Measurements from ENCODE around the gene MSL3B.

MSL3B gene

GRCh38 chr2:233831861-233832260, 36.3 kb downstream of the MSL3B start:
- FAIRE-seq: no peak

DNA sequence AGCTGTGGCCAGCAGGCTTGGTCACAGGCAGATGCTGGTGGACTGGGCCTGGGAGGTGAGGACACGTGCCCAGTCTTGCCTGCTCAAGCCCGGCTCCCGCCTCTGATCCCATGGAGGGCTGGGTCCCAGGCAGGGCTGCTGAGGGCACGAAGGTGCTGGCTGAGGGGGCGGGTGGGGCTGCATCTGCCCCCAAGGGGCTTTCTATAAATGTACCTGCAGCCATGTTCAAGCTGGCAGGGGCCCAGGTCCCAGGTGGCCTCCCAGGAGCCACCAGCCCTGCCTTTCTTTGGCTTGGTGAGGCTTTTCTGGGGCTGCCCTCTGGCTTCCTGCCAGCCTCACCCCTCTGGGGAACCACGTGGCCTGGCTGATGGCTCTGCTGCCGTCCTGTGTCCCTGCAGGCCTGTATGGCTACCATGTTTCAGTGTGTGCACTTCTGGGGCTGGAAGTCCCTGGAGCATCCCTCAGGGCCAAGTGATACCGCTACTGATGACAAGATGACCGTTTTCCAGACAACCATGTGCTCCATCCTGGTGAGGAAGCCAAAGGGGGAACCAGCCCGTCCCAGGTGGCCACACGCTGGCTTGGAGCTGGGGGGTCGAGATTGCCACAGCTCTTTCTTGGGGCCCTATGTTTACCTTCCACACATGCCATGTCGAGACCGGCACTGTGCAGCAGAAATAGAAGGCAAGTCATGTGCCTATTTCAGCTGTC, 37.0 kb downstream of the MSL3B start:
- no peak for FAIRE-seq

DNA sequence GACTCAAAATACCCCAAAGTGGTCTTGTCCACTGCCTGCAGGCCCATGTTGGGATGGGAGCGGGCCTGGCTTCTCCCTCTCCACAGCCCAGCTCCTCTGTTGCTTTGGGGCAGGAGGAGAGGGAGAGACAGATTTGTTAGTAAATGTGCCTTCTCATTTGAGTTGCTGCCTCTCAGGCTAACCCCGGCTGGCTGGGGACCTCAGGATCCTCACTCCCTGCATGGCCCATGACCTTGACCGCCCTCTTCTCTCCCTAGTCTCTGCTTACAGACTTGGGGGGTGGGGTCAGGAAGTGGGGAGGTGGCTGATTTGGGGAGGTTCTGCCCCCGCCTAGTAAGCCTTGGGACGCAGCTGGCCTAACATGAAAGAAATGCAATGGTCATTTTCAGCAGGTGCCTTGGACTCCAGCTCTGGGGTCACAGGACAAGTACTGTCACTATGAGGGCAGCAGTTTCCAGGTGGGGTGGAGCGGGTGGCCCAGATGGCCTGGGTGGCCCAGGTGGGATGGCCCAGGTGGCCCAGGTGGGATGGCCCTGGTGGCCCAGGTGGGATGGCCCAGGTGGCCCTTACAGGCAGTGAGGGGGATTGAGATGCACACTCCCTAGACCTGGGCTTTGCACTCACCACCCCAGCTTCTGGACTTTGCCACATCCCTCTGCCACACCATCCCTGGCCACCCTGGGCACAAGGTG, 37.9 kb downstream of the MSL3B start:
- FAIRE-seq: no peak

DNA sequence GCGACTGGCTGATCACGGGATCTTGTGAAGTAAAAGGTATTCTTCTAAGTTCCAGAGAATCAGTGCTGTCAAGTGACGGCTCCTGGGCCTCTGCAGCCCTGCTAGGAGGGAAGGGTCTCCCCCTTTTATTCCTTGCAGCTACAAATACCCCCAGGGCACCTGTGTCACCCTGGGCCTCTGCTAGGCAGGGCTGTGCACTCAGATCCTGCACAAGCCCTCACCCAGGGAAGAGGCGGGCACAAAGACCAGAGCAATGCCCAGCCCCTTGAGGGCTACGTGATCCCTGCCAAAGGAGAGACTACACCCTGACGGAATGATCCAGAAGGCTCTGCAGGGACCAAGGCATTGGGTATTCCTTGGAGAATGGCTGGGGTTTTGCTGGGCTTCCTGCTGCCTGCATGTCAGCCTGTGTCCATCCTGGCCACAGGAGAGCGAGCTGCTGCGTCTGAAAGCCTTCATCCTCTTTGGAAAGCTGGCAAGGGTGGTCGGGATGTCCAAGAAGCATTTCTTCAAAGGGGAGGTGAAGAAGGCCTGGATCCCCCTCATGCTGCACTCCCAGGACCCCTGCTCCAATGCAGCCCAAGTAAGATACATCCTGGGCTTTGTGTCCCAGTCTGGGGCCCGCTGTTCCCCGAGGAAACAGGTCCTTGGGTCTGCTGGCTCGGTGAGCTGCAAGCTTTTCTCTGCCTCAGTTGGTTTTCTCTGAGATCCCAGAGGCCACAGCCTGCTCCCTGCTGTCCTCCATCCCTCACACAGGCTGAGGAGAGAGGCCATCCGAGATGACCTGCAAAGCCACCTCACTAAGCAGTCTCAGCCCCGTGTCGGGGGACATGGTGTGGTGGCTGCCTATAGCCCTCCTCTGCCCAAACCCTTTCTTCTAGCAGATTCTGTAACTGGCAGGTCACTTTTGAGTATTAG, 38.7 kb downstream of the MSL3B start:
- FAIRE-seq: no peak

GRCh38 chr2:233828546-233829192, 39.5 kb downstream of the MSL3B start:
- no peak for FAIRE-seq

DNA sequence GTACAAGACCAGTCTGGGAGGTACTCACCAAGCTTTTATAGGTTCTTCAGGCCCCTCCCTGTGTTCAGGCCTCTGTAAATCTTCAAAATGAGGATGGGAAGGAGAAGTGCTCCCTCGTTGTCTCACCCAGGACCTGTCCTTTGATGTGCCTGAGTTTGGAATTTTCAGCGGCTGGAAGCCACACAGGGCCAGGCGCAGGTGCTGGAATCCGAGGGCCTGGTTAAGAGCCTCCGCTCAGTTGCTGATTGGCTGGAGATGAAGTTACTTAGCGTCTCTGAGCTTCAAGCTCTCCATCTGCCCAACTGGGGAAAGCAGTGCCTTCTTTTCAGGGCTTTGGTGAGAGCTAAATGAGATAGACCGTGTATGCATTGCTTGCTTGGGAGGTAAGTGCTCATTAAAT, 43.8 kb downstream of the MSL3B start:
- FAIRE-seq: no peak

DNA sequence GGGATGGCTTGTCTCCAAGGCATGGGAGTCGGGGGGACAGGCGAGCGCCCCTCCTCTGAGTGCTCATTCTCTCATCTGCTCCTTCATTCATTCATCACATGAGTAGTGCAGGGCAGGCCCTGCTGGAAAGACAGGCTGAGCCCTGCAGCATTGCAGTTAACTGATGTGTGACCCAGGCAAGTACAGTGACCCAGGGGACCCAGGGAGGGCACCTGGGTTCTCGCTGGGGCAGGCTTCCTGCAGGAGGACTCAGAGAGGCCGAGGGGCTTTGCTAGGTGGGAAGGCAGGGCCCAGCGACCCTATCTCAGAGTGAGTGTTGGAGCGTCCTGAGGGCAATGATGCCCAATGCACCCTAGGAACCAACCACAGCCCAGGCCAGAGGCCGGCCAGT, 44.5 kb downstream of the MSL3B start:
- FAIRE-seq: no peak

DNA sequence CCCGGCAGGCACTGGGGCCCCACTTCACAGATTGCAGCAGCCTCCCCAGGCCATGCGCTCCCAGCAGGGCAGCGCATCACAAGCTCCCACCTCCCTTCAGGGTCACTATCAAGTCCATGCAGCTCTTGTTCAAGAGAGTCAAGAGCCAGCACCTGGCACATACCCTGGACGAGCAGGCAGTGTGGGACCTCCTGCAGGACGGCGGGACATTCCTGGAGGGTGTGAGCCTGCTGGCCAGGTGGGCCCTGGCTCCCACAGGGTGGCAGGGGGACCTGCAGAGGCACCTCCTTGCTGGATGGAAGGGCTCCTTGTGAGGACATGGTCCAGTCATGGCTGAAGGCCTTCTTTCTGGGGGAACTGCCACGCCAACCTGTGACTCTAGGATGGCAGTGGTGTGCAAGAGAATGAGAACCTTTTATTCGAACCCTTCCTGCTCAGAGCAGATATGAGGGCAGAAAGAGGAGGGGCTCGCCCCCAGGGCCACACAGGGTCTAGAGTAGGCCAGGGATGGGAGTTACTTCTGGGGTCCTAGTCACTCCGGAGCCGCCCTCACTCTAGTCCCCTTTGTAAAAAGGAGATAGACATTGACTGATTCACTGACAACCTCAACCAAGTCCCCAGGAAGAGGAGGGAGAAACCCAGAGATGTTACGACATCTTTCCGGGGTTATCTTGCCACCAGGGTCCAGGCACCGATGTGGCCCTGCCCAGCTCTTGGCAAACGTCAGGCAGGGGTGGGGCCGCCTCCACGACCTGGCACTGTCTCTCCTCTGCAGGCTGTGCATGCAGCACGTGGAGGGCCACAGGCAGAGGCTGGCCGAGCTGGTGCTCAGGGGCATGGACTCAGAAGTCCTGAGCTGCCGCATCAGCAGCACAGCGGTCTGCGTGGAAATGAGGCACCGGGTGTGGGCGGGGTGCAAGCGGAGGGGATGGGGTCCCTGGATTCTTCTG, 45.1 kb downstream of the MSL3B start:
- FAIRE-seq: no peak

DNA sequence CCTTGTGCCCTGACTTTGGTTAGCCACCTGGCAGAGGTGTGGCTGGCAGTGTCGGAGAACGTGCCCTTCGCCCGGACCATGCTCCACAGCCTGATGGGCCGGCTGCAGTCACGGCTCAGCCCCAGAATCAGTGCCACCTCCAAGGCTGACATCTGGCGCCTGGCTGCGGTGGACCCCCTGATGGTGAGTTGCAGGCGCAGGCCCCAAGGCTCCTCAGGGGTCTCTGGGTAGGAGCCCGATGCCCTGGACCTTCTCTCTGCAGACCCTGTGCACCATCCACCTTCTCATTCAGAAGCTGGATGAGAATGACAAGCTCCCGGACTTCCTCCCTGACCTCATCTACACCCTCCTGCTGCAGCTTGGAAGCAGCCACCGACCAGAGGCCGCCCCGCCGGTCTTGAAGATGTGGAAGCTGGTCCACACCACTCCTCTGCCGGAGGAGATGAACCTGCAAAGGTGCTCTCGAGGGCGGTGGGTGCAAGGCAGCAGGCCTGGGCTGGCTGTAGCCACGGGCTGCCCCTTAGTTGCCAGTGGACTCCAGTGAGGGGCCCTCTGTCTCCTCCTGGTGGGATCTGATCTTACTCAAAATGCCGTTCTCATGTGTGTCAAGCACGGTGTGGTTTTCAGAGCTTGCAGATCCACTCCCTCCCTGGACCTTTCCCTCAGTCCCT, 46.0 kb downstream of the MSL3B start:
- FAIRE-seq: no peak

GRCh38 chr2:233821709-233822100, 46.5 kb downstream of the MSL3B start:
- no peak for FAIRE-seq

GRCh38 chr2:233821196-233821595, 47.0 kb downstream of the MSL3B start:
- no peak for FAIRE-seq

DNA sequence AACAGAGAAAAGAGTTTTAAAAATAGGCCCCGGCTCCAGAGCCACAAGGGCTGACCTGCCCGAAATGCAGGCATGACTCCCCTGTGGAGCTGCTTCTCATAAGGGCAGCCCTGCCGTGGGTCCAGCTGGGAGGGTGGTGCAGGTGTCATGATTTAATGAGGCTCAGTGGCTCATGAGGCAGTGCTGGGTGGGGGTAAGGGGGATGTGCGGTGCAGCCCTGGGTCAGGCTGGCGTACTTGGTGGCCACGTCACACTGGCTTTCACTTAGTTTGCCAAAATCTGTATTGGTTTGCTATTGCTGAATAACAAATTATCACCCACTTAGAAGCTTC, 47.4 kb downstream of the MSL3B start:
- FAIRE-seq: no peak

DNA sequence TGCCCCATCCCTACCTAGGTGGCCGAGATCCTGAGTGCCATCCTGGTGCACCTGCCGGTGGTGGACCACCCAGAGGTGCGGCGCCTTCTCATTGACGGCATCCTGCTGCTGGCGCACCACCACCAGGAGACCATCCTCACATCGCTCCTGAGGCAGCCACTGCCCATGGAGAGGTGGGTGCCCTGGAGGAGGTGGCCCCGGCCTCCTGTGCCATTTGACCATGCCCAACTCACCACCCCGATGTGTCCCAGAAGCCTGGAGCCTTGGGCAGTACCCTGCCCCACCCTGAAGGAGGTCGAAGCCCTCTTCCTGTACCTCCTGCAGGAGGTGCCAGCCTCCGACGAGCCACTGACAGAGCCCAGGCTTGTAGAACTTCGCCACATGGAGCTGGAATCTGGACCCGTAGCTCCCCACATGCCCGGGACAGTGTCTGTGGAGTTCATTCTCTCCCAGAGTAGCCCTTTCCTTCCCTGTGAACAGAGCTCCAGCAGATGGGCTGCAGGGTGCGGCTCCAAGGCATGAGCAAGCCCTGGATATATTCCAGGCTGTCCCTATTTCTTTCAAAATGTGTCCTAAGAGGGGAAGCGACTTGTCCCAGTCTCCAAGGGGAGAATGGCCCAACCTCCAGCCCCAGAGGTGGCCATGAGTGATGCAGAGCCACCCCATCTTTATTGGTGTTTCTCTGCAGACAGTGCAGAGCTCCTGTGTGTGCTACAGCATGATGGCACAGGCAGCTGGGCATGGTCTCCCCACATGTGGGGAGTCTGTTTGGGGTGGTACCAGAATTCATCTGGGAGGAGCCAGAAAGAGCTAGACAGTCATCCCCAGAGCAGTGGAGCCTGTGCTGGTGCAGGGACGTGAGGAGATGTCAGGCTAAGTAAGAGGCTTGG, 48.1 kb downstream of the MSL3B start:
- FAIRE-seq: no peak

- FAIRE-seq: no peak
Measured at GRCh38 chr2:233818639-233819621, 49.3 kb downstream of the MSL3B start.

DNA sequence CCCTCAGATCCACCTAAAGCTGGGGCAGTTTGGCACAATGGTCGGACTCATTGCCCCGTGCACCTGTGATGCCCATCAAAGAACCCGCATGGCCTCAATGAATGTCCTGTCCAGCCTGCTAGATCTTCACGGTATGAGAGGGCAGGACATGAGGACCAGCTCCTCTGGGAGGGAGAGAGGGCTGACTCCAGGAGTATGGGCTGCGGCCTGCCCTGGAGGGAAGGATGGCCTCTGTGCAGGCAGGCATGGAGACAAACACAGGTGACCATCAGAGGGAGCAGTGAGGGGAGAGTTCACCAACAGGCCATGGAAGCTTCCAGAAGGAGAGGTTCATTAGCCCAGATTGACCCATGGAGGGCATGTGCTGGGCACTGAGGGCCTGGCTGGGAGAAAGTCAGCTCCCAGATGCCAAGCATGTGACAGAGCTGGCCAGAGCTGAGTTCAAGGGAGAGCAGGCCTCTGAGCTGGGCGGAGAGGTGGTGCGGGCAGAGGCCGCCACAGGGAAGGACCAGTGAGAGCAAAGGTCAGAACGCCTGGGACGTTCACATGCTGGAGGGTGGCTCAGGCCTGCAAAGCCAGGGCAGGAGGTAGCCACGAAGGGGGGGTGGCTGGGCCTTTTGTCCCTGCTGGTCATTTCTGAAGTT, 50.1 kb downstream of the MSL3B start:
- no peak for FAIRE-seq

GRCh38 chr2:233817361-233817911, 50.8 kb downstream of the MSL3B start:
- FAIRE-seq: no peak

- no peak for FAIRE-seq
Measured at GRCh38 chr2:233816771-233817170, 51.4 kb downstream of the MSL3B start.

DNA sequence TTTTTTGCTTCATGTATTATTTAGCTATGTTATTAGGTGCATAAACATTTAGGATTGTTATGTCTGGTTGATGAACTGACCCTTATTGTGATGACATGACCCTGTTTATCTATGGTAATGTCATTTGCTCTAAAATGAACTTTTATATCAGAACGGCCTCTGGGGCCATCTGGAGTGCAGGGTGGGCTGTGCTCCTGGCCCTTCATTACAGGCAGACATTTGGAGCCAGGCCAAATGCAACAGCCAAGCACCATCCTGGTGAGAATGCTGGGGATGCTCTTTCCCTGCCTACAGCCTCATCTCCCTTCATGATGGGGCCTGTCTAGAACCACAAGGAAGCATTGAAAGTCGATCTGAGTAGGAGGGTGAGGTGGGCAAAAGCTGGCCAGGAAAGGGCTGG, 51.9 kb downstream of the MSL3B start:
- FAIRE-seq: no peak

Measured in TTC549 (cell line).